Panc1 (cell line): ENCODE results near the gene CLDN9. TPM values are rescaled to one million over a fixed set of nuclear protein-coding genes. Genes with fewer than 3 reads are reported as not detected.

ENCODE experiments used
- ATAC-seq: fragments of 200-7000 bp; cut with Tn5 transposase; 2 replicates; pipeline ENCODE4 v1.9.1; 2020; ENCODE audit warnings: mild to moderate bottlenecking, moderate library complexity
- BruUV-seq: library from RNA; stranded (reverse); fragments of 400-500 nt; replicated peaks from 2 replicates; lab custom pipeline; 2021; lab: Mats Ljungman, UMichigan
- CTCF ChIA-PET: fragments of 300-600 bp; sonication (Branson Sonifier 250); formaldehyde crosslinking; loops from one replicate; lab custom pipeline; 2022; ENCODE audit warnings: antibody characterized with exemption; lab: Charles Lee
- POLR2A ChIA-PET: fragments of 300-600 bp; sonication (Branson Sonifier 250); formaldehyde crosslinking; loops from one replicate; lab custom pipeline; 2022; ENCODE audit warnings: antibody characterized with exemption; lab: Charles Lee
- DNase-seq: peaks from one replicate; pipeline ENCODE4 v3.0.0-alpha.2; 2010; ENCODE audit warnings: low read depth, low spot score
- H3K27ac ChIP-seq: 2 replicates; pipeline ENCODE4 v1.5.1; 2011; ENCODE audit warnings: mild to moderate bottlenecking, low read length, inconsistent platforms
- H3K27me3 ChIP-seq: fragments of 200-500 bp; sonication (Bioruptor generic); 2 replicates; pipeline ENCODE4 v1.6.0; 2014; ENCODE audit warnings: low read length, inconsistent platforms; ENCODE audit not compliant: control insufficient read depth, insufficient read depth
- H3K36me3 ChIP-seq: fragments of 200-500 bp; sonication (Bioruptor generic); 2 replicates; pipeline ENCODE4 v1.5.1; 2014; ENCODE audit warnings: inconsistent platforms, mild to moderate bottlenecking, low read length, moderate library complexity; ENCODE audit not compliant: control insufficient read depth, insufficient read depth
- H3K4me1 ChIP-seq: 2 replicates; pipeline ENCODE4 v1.5.1; 2011; ENCODE audit warnings: inconsistent platforms, mild to moderate bottlenecking, low read length, moderate library complexity; ENCODE audit not compliant: control insufficient read depth, insufficient read depth
- H3K4me3 ChIP-seq, 2 experiments: 2 replicates each; pipeline ENCODE4 v1.5.1; 2011 to 2012; ENCODE audit warnings: low read depth in 2 of 2, low read length in 2 of 2, mild to moderate bottlenecking in 2 of 2, inconsistent platforms in 1 of 2, moderate library complexity in 1 of 2
- H3K9me3 ChIP-seq: fragments of 200-500 bp; sonication (Bioruptor generic); 2 replicates; pipeline ENCODE4 v1.5.1; 2014; ENCODE audit warnings: low read depth, mild to moderate bottlenecking, inconsistent platforms, low read length, moderate library complexity; ENCODE audit not compliant: control insufficient read depth, insufficient read depth
- CTCF ChIP-seq: fragments of 450-650 bp; IDR thresholded peaks from 2 replicates; pipeline ENCODE4 v1.5.1; 2017; ENCODE audit warnings: mild to moderate bottlenecking
- POLR2AphosphoS5 ChIP-seq: IDR thresholded peaks from 2 replicates; pipeline ENCODE4 v1.6.1; 2012; ENCODE audit warnings: mild to moderate bottlenecking, low read depth, low read length, moderate library complexity
- SIN3A ChIP-seq: IDR thresholded peaks from 2 replicates; pipeline ENCODE4 v1.6.1; 2012; ENCODE audit warnings: low read depth, mild to moderate bottlenecking, low read length, moderate library complexity, borderline replicate concordance; ENCODE audit not compliant: insufficient read depth
- TCF7L2 ChIP-seq: IDR thresholded peaks from 2 replicates; pipeline ENCODE4 v1.6.1; 2011; ENCODE audit warnings: mild to moderate bottlenecking, low read depth, low read length, inconsistent platforms
- in situ Hi-C: cut with HindIII; loops from 2 replicates; pipeline ENCODE4 v1.10.0; 2016; ENCODE audit warnings: low sequenced_read_pairs, low pct_unique_long_range_greater_than_20kb
- intact Hi-C: fragments of 100-400 bp; cut with micrococcal nuclease; formaldehyde crosslinking; loops from one replicate; pipeline ENCODE4 v1.10.0; 2022; ENCODE audit not compliant: unreplicated experiment
- total RNA-seq: library from RNA; stranded (reverse); gene quantifications from one replicate; pipeline ENCODE4 v1.2.1, GENCODE V29; 2021; ENCODE audit not compliant: unreplicated experiment
- TF ChIP-seq, protein P1 (sequence below), 2 experiments: IDR thresholded peaks; 2 replicates each; pipeline ENCODE4 v1.6.1; 2011 to 2012; ENCODE audit warnings: low read depth in 2 of 2, control low read depth in 1 of 2, low read length in 1 of 2, mild to moderate bottlenecking in 1 of 2, moderate library complexity in 1 of 2; ENCODE audit not compliant: insufficient read depth in 1 of 2

CLDN9 gene
- total RNA-seq, 1 experiment from 2014 or later, result 1.6 TPM

GRCh38 chr16:3062553-3062952 lies 49.8 kb downstream of the CLDN9 start:
- ChIA-PET POLR2A (no interaction called here), CTCF (no interaction called here)
- DNase-seq (no peak), ATAC-seq (no peak)
- intact Hi-C loops (no loop called here), in situ Hi-C loops (no loop called here)
- Histone ChIP-seq H3K4me1 (peaks cover 10% of the 10 kb centered on the region), H3K27me3 (no peaks in the 10 kb centered on the region), H3K27ac (no peak overlapping the region), H3K9me3 (no peaks in the 10 kb centered on the region), H3K4me3 (no peak overlapping the region), H3K36me3 (no peaks in the 10 kb centered on the region)
- TF ChIP-seq CTCF (no peak), POLR2AphosphoS5 (no peak), TCF7L2 (no peak), SIN3A (no peak)
- TF ChIP-seq, protein P1, sequence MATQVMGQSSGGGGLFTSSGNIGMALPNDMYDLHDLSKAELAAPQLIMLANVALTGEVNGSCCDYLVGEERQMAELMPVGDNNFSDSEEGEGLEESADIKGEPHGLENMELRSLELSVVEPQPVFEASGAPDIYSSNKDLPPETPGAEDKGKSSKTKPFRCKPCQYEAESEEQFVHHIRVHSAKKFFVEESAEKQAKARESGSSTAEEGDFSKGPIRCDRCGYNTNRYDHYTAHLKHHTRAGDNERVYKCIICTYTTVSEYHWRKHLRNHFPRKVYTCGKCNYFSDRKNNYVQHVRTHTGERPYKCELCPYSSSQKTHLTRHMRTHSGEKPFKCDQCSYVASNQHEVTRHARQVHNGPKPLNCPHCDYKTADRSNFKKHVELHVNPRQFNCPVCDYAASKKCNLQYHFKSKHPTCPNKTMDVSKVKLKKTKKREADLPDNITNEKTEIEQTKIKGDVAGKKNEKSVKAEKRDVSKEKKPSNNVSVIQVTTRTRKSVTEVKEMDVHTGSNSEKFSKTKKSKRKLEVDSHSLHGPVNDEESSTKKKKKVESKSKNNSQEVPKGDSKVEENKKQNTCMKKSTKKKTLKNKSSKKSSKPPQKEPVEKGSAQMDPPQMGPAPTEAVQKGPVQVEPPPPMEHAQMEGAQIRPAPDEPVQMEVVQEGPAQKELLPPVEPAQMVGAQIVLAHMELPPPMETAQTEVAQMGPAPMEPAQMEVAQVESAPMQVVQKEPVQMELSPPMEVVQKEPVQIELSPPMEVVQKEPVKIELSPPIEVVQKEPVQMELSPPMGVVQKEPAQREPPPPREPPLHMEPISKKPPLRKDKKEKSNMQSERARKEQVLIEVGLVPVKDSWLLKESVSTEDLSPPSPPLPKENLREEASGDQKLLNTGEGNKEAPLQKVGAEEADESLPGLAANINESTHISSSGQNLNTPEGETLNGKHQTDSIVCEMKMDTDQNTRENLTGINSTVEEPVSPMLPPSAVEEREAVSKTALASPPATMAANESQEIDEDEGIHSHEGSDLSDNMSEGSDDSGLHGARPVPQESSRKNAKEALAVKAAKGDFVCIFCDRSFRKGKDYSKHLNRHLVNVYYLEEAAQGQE (IDR thresholded peaks at IDR 0.05; ENCODE audit: insufficient read depth in 1 of 2, low read depth in 2 of 2, low read length in 1 of 2), result no peak
- no TSS peak for BruUV-seq

GRCh38 chr16:3063625-3064386 lies 51.1 kb downstream of the CLDN9 start:
- in situ Hi-C loops (no loop called here), intact Hi-C loops (no loop called here)
- CTCF ChIA-PET, result no interaction called here

More at GRCh38 chr16:3063625-3064386, 51.1 kb downstream of the CLDN9 start:
- no peak overlapping the region for H3K27ac ChIP-seq
- no peak for TF ChIP-seq POLR2AphosphoS5
- TF ChIP-seq, protein P1 (IDR thresholded peaks at IDR 0.05; ENCODE audit: insufficient read depth in 1 of 2, low read depth in 2 of 2, low read length in 1 of 2), result no peak
- no peak for TF ChIP-seq SIN3A
- TF ChIP-seq CTCF, result no peak
- no peak for TF ChIP-seq TCF7L2
- DNase-seq, result no peak
- POLR2A ChIA-PET, result no interaction called here
- peaks cover 10% of the 10 kb centered on the region for H3K4me1 ChIP-seq
- H3K4me3 ChIP-seq, result no peak overlapping the region
- ATAC-seq, result no peak
- no TSS peak for BruUV-seq
- no peaks in the 10 kb centered on the region for H3K9me3 ChIP-seq
- no peaks in the 10 kb centered on the region for H3K36me3 ChIP-seq
- no peaks in the 10 kb centered on the region for H3K27me3 ChIP-seq
